T-helper 1 cell (primary cell): ENCODE results near the gene GREM2.

Experiments
- DNase-seq, 5 donors: peaks; one replicate each; pipeline ENCODE4 v3.0.0-alpha.2; 2012 to 2020
- total RNA-seq, 4 donors: gene quantifications; one replicate each; lab custom pipeline; 2026; lab: John Stamatoyannopoulos, UW

Gene GREM2
- 0.83 to 3.2 (median 2.8) reads per million in 4 donors for total RNA-seq

- DNase-seq: peak in 4 of 5 donors; percentile 9 to 84 (median 16)
These were observed at the start of gene GREM2 for GRCh38 chr1:240611619-240612480. Gene GREM2, minus strand, starts transcription at chr1:240612155. Its CDS starts 118,680 bp downstream, at chr1:240493475.

- no peak for DNase-seq
These were observed 46.5 kb upstream of the GREM2 start for GRCh38 chr1:240658312-240658960.

- DNase-seq: no peak
These were observed 44.6 kb upstream of the GREM2 start for GRCh38 chr1:240656531-240656930.

GRCh38 chr1:240652961-240653409 lies 41.0 kb upstream of the GREM2 start:
- no peak for DNase-seq

- DNase-seq: no peak
These were observed 40.6 kb upstream of the GREM2 start for GRCh38 chr1:240652549-240652948.

- DNase-seq: no peak
These were observed 38.9 kb upstream of the GREM2 start for GRCh38 chr1:240650877-240651276.

GRCh38 chr1:240649733-240650721 lies 38.1 kb upstream of the GREM2 start:
- DNase-seq: no peak

- no peak for DNase-seq
These were observed 34.8 kb upstream of the GREM2 start for GRCh38 chr1:240646571-240647240.

- no peak for DNase-seq
These were observed 32.8 kb upstream of the GREM2 start for GRCh38 chr1:240644732-240645131.

- no peak for DNase-seq
These were observed 23.7 kb upstream of the GREM2 start for GRCh38 chr1:240635466-240636256.

- DNase-seq: no peak
These were observed 18.5 kb upstream of the GREM2 start for GRCh38 chr1:240630409-240630808.

GRCh38 chr1:240621249-240621648 lies 9.3 kb upstream of the GREM2 start:
- no peak for DNase-seq

GRCh38 chr1:240619906-240620621 lies 8.1 kb upstream of the GREM2 start:
- no peak for DNase-seq

GRCh38 chr1:240619357-240619756 lies 7.4 kb upstream of the GREM2 start:
- no peak for DNase-seq

GRCh38 chr1:240618946-240619345 lies 7.0 kb upstream of the GREM2 start:
- DNase-seq: peak in 1 of 5 donors; percentile 58

- no peak for DNase-seq
These were observed 4.1 kb upstream of the GREM2 start for GRCh38 chr1:240616018-240616417.

- peak in 1 of 5 donors; percentile 85 for DNase-seq
These were observed 1.6 kb upstream of the GREM2 start for GRCh38 chr1:240613356-240614142.

GRCh38 chr1:240612811-240613210 lies 856 bp upstream of the GREM2 start:
- DNase-seq: peak in 1 of 5 donors; percentile 13

GRCh38 chr1:240611228-240611618 lies 732 bp downstream of the GREM2 start:
- DNase-seq: no peak

GRCh38 chr1:240610636-240611035 lies 1.3 kb downstream of the GREM2 start:
- no peak for DNase-seq
